Erythroblast (primary cell): ENCODE measurements around the gene OGDH.
"Not testable (repeated sequence)": the region's sequence is repeated elsewhere in the genome, so short reads cannot be mapped to it uniquely, and the experiment has no call there.

Source experiments
- DNase-seq, 2 experiments: peaks; one replicate each; lab custom pipeline; 2025; lab: John Stamatoyannopoulos, UW
- GATA1 ChIP-seq: IDR thresholded peaks from 2 replicates; pipeline ENCODE4 v1.6.1; 2011; ENCODE audit warnings: low read depth, mild to moderate bottlenecking, control low read depth, low read length, moderate library complexity
- POLR2A ChIP-seq: IDR thresholded peaks from 2 replicates; pipeline ENCODE4 v1.6.1; 2011; ENCODE audit warnings: mild to moderate bottlenecking, low read length

OGDH gene

DNA sequence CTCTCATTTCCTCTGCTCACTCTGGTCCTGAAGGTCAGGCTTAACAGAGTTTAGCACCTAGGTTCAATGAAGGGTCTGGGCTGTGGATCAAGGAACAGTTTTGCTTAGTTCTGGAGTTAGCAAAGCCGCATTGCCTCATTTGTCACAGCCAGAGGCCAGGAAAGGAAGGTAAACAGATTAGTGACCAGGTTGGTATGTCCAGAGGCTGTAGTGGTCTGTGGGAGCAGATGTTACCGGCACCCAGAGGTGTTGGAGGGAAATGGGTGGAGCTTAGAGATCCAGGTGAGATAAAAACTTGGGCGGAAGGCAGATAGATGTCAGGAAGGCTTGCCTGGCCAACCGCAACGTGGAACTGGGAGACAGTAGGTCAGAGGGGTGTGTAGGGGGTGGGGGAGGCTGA is 105.6 kb downstream of the OGDH start:
- DNase-seq: no peak
- TF ChIP-seq POLR2A: no peak
- no peak for TF ChIP-seq GATA1

DNA sequence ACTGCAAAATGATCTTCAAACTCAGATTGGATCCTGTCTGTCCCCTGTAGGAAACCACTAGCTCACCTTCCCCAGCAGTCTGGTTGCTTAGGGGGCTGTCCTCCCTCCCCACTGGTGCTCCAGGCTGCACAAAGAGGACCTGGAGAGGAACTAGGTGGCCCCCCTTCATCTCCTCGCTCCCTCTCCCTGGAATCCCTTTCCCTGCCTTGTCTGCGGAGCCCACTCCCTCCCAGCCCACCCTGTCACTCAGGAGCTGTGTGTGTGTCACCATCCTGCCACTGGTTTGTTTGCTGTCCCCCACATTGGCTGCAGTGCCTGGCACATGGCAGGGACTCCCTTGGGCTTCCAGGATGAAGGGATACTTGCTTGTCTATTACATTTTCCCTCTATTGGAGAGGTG is 106.7 kb downstream of the OGDH start:
- no peak for TF ChIP-seq GATA1
- no peak for TF ChIP-seq POLR2A
- DNase-seq: no peak

- DNase-seq: peak in 1 of 2 experiments; percentile 30
- TF ChIP-seq GATA1 (no peak), POLR2A (no peak)
Measured at GRCh38 chr7:44713680-44714335, 107.4 kb downstream of the OGDH start.

DNA sequence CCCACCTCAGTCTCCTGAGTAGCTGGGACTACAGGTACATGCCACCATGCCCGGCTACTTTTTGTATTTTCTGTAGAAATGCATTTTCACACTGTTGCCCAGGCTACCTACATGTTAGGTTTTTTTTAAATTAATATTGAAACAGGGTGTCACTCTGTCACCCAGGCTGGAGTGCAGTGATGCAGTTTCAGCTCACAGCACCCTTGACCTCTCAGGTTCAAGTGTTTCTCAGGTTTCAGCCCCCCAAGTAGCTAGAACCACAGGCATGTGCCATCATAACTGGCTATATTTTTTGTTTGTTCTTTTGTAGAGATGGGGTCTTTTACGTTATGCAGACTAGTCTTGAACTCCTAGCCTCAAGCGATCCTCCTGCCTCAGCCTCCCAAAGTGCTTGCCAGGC is 109.8 kb downstream of the OGDH start:
- no peak for TF ChIP-seq GATA1
- TF ChIP-seq POLR2A: no peak
- DNase-seq: no peak

DNA sequence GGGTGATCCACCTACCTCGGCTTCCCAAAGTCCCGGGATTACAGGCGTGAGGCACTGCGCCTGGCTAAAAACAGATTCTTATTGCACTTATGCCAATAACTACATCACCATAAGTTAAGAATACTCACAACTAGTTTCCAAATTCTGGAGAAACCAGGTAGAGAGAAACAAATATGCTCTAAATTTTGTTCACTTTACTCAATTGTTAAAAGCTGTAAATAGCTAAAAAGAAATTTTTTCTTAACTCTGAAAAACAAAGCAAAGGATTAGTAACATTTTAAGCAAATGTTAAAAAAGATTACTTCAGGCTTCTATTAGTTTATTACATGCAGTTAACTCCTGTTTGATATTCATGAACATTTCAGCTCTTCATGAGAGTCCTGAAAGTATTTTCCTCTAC is 113.9 kb downstream of the OGDH start:
- no peak for DNase-seq

DNA sequence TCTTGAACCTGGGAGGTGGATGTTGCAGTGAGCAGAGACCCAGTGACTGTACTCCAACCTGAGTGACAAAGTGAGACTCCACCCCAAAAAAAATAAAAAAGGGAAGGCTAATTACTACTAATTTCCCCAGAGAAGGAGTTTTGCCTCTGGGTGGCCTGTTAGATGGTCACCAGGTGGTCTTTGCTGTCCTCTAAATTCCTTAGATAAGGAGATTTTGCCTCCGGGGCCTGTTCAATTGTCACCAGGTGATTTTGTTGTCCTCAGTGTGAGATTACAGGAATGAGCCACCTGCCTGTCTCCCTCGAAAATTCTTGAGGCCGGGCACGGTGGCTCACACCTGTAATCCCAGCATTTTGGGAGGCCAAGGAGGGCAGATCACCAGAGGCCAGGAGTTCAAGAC is 117.8 kb downstream of the OGDH start:
- no peak for DNase-seq
- no peak for TF ChIP-seq POLR2A
- TF ChIP-seq GATA1: no peak

More for the DNA sequence above, 113.9 kb downstream of the OGDH start:
- no peak for TF ChIP-seq POLR2A
- no peak for TF ChIP-seq GATA1

GRCh38 chr7:44726250-44726649 is 119.8 kb downstream of the OGDH start:
- DNase-seq: not testable (repeated sequence)

GRCh38 chr7:44727158-44727936 is 120.9 kb downstream of the OGDH start:
- TF ChIP-seq GATA1 (no peak), POLR2A (no peak)
- DNase-seq: no peak

DNA sequence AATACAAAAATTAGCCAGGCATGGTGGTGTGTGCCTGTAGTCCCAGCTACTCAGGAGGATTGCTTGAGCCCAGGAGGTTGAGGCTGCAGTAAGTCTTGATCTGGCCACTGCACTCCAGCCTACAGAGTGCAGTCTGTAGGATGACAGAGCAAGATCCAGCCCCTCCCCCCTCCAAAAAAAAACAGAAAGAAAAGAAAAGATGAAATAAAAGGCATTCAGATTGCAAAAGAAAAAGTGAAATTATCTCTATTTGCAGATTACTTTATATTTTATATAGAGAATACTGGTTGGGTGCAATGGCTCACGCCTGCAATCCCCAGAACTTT is 121.5 kb downstream of the OGDH start:
- no peak for DNase-seq
- TF ChIP-seq GATA1 (no peak), POLR2A (no peak)

DNA sequence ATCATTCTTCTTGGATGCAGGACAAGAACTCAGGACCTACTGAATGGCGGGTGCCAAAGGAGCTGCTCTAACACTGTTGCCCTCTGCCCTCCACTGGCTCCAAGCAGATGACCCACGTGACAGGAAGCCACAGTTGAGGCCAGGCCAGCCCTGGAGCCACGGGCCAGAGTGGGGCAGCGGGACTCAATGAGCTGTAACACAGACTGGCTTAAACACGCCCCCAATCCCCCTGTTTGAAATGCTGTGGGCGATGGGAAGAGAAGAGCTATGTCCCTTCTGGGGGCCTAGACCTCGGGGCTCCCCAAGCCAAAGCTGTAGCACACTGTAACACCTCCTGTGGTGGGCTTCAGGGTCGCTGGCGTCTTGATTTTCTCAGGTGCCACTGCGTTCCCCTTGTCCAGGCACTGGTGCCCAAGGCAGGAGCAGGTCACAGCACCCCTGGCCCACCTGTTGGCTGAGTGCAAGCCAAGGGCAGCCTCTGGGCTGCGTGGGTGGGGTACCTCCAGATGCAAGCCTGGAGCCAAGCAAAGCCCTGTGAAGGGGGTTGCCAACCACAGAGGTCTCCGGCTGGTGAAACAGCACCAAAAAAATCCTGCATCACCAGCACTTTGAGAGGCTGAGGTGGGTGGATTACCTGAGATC is 123.6 kb downstream of the OGDH start:
- DNase-seq: no peak
- TF ChIP-seq GATA1 (no peak), POLR2A (no peak)

- not testable (repeated sequence) for DNase-seq
Measured at GRCh38 chr7:44732971-44733370, 126.5 kb downstream of the OGDH start.

- no peak for TF ChIP-seq GATA1
- TF ChIP-seq POLR2A: no peak
- no peak for DNase-seq
Measured at GRCh38 chr7:44733708-44734481, 127.5 kb downstream of the OGDH start.

DNA sequence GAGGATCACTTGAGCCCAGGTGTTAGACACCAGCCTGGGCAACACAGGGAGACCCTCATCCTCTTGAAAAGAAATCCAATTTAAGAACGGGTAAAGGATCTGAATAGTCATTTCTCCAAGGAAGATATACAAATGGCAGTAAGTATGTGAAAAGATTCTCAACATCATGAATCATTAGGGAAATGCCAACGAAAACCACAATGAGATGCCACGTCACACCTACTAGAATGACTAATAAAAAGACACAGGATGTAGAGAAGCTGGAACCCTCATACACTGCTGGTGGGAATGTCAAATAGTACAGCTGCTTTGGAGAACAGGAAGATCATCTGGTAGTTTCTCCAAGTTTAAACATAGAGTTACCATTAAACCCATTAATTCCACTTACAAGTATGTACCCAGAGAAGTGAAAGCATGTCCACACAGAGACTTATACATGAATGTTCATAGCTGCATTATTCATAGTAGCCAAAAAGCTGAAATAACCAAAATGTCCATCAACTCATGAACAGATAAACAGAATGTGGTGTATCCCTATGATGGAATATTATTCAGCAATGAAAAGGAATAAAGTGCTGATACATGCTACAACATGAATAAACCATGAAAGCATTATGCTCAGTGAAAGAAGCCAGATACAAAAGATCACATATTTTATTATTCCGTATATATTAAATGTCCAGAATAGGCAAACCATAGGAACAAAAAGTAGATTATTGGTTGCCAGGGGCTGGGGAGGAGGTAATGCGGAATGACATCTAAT is 129.2 kb downstream of the OGDH start:
- DNase-seq: no peak
- TF ChIP-seq GATA1: no peak
- TF ChIP-seq POLR2A: no peak
